HEK293 (cell line): ENCODE data around the gene SCN4A.

Experiments
- HOXD13 ChIP-seq: sonication (generic); formaldehyde crosslinking; IDR thresholded peaks from 2 replicates; pipeline ENCODE4 v1.8.0; 2022; ENCODE audit warnings: missing genetic modification reagents, borderline replicate concordance
- KLF1 ChIP-seq: fragments of 450-650 bp; formaldehyde crosslinking; IDR thresholded peaks from 2 replicates; pipeline ENCODE4 v1.5.1; 2016; ENCODE audit warnings: missing biosample characterization, missing genetic modification characterization
- MEIS1 ChIP-seq: sonication (generic); formaldehyde crosslinking; IDR thresholded peaks from 2 replicates; pipeline ENCODE4 v1.8.1; 2022; ENCODE audit warnings: missing genetic modification reagents, mild to moderate bottlenecking, borderline replicate concordance
- ZBTB7A ChIP-seq: fragments of 450-650 bp; formaldehyde crosslinking; IDR thresholded peaks from 2 replicates; pipeline ENCODE4 v1.5.1; 2016; ENCODE audit warnings: low read depth, missing biosample characterization, missing genetic modification characterization
- ZNF10 ChIP-seq: fragments of 450-650 bp; formaldehyde crosslinking; IDR thresholded peaks from 2 replicates; pipeline ENCODE4 v1.5.1; 2017; ENCODE audit warnings: missing biosample characterization, missing genetic modification characterization
- ZNF174 ChIP-seq: fragments of 450-650 bp; formaldehyde crosslinking; IDR thresholded peaks from 2 replicates; pipeline ENCODE4 v1.5.0; 2017; ENCODE audit warnings: missing biosample characterization, mild to moderate bottlenecking, missing genetic modification characterization
- ZNF19 ChIP-seq: fragments of 450-650 bp; formaldehyde crosslinking; IDR thresholded peaks from 2 replicates; pipeline ENCODE4; 2016; ENCODE audit warnings: missing biosample characterization, missing genetic modification characterization, low read depth
- ZNF274 ChIP-seq, 2 experiments: fragments of 200-500 bp in 1 of 2; fragments of 450-650 bp in 1 of 2; sonication (Bioruptor generic) in 1 of 2; formaldehyde crosslinking in 1 of 2; IDR thresholded peaks; 2 replicates each; pipeline versions ENCODE4 v1.5.1 to v1.6.1; 2014 to 2016; ENCODE audit warnings: borderline replicate concordance in 1 of 2, inconsistent platforms in 1 of 2, low read length in 1 of 2, missing biosample characterization in 1 of 2, missing genetic modification characterization in 1 of 2
- ZNF37A ChIP-seq: fragments of 450-650 bp; IDR thresholded peaks from 2 replicates; pipeline ENCODE4 v1.5.1; 2018; ENCODE audit warnings: missing biosample characterization, missing genetic modification characterization
- ZNF768 ChIP-seq: fragments of 450-650 bp; formaldehyde crosslinking; IDR thresholded peaks from 2 replicates; pipeline ENCODE4 v1.5.1; 2018; ENCODE audit warnings: missing biosample characterization, mild to moderate bottlenecking, missing genetic modification characterization
- TF ChIP-seq, protein P1 (sequence below): fragments of 450-650 bp; formaldehyde crosslinking; IDR thresholded peaks from 2 replicates; pipeline ENCODE4 v1.5.1; 2016; ENCODE audit warnings: missing biosample characterization, missing genetic modification characterization
- TF ChIP-seq, protein P2 (sequence below): fragments of 450-650 bp; formaldehyde crosslinking; IDR thresholded peaks from 2 replicates; pipeline ENCODE4; 2016; ENCODE audit warnings: missing biosample characterization, missing genetic modification characterization
- TF ChIP-seq, protein P3 (sequence below): fragments of 450-650 bp; formaldehyde crosslinking; IDR thresholded peaks from 2 replicates; pipeline ENCODE4 v1.5.1; 2017; ENCODE audit warnings: missing biosample characterization, missing genetic modification characterization

DNA sequence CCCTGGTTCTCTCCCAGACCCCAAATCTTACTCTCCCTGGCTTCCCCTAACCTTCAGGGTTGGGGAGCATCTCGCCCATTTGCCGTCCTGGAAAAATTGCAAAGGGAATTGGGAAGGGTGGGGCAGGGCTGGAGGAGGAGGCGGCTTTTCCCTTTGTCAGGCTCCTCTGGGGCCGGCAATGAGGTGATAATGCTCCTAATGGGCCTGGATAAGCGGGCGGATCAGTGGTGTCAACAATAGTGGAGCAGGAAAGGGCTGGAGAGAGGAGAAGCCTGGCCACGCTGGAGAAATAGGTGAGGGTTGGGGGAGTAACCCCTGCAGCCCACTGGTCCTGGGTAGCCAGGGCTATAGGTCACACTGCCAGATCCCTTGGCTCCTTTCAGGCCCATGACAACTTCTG, 12.3 kb downstream of the SCN4A start:
- TF ChIP-seq, protein P1, sequence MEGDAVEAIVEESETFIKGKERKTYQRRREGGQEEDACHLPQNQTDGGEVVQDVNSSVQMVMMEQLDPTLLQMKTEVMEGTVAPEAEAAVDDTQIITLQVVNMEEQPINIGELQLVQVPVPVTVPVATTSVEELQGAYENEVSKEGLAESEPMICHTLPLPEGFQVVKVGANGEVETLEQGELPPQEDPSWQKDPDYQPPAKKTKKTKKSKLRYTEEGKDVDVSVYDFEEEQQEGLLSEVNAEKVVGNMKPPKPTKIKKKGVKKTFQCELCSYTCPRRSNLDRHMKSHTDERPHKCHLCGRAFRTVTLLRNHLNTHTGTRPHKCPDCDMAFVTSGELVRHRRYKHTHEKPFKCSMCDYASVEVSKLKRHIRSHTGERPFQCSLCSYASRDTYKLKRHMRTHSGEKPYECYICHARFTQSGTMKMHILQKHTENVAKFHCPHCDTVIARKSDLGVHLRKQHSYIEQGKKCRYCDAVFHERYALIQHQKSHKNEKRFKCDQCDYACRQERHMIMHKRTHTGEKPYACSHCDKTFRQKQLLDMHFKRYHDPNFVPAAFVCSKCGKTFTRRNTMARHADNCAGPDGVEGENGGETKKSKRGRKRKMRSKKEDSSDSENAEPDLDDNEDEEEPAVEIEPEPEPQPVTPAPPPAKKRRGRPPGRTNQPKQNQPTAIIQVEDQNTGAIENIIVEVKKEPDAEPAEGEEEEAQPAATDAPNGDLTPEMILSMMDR (tag by site-specific recombination) = no peak
- TF ChIP-seq KLF1 (tag by site-specific recombination) (no peak), ZNF10 (tag by site-specific recombination) (no peak), ZNF274 (IDR thresholded peaks at IDR 0.05; ENCODE audit: low read length) (no peak), ZNF274 (tag by site-specific recombination; IDR thresholded peaks at IDR 0.05; ENCODE audit: borderline replicate concordance) (no peak), HOXD13 (CRISPR knock-in tag) (no peak), ZNF768 (tag by site-specific recombination) (no peak), ZBTB7A (tag by site-specific recombination) (no peak), MEIS1 (CRISPR knock-in tag) (no peak), ZNF19 (tag by site-specific recombination) (no peak), ZNF174 (tag by site-specific recombination) (no peak), ZNF37A (tag by site-specific recombination) (no peak)
- TF ChIP-seq, protein P2, sequence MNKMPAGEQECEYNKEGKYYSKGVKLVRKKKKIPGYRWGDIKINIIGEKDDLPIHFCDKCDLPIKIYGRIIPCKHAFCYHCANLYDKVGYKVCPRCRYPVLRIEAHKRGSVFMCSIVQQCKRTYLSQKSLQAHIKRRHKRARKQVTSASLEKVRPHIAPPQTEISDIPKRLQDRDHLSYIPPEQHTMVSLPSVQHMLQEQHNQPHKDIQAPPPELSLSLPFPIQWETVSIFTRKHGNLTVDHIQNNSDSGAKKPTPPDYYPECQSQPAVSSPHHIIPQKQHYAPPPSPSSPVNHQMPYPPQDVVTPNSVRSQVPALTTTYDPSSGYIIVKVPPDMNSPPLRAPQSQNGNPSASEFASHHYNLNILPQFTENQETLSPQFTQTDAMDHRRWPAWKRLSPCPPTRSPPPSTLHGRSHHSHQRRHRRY = no peak
- TF ChIP-seq, protein P3, sequence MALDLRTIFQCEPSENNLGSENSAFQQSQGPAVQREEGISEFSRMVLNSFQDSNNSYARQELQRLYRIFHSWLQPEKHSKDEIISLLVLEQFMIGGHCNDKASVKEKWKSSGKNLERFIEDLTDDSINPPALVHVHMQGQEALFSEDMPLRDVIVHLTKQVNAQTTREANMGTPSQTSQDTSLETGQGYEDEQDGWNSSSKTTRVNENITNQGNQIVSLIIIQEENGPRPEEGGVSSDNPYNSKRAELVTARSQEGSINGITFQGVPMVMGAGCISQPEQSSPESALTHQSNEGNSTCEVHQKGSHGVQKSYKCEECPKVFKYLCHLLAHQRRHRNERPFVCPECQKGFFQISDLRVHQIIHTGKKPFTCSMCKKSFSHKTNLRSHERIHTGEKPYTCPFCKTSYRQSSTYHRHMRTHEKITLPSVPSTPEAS = no peak
